SK-N-SH treated with all-trans-retinoic acid at 6 μM for 48 hours (cell line): ENCODE measurements around the gene ADD3.

Experiments
- ATAC-seq: fragments of 200-7000 bp; cut with Tn5 transposase; 3 replicates; pipeline ENCODE4 v1.9.1; 2020; ENCODE audit warnings: mild to moderate bottlenecking, moderate library complexity
- ARNTL ChIP-seq: fragments of 450-650 bp; formaldehyde crosslinking; IDR thresholded peaks from 2 replicates; pipeline ENCODE4 v1.5.0; 2020; ENCODE audit warnings: low read depth, mild to moderate bottlenecking, moderate library complexity, borderline replicate concordance
- BACH2 ChIP-seq: fragments of 250-450 bp; sonication (Bioruptor Pico); IDR thresholded peaks from 2 replicates; pipeline ENCODE4 v1.9.0; 2021; ENCODE audit warnings: mild to moderate bottlenecking, borderline replicate concordance
- CSDC2 ChIP-seq: fragments of 250-450 bp; sonication (Bioruptor Pico); IDR thresholded peaks from 2 replicates; pipeline ENCODE4 v1.5.0; 2020; ENCODE audit warnings: mild to moderate bottlenecking, moderate library complexity
- ESRRG ChIP-seq: fragments of 250-450 bp; sonication (Bioruptor Pico); IDR thresholded peaks from 2 replicates; pipeline ENCODE4 v1.6.1; 2021; ENCODE audit warnings: mild to moderate bottlenecking
- ISL1 ChIP-seq: fragments of 250-450 bp; sonication (Bioruptor Pico); IDR thresholded peaks from 2 replicates; pipeline ENCODE4 v2.1.2; 2022; ENCODE audit warnings: mild to moderate bottlenecking, moderate library complexity
- OSR1 ChIP-seq: fragments of 250-450 bp; sonication (Bioruptor Pico); IDR thresholded peaks from 2 replicates; pipeline ENCODE4 v1.8.0; 2022; ENCODE audit warnings: moderate library complexity, mild to moderate bottlenecking, inconsistent platforms
- PPARA ChIP-seq: fragments of 250-450 bp; sonication (Bioruptor Pico); IDR thresholded peaks from 2 replicates; pipeline ENCODE4 v1.5.0; 2020; ENCODE audit warnings: mild to moderate bottlenecking, borderline replicate concordance
- RARB ChIP-seq: fragments of 250-450 bp; sonication (Bioruptor Pico); IDR thresholded peaks from 2 replicates; pipeline ENCODE4 v1.8.0; 2021; ENCODE audit warnings: mild to moderate bottlenecking, moderate library complexity
- SNAI2 ChIP-seq: fragments of 250-450 bp; sonication (Bioruptor Pico); IDR thresholded peaks from 2 replicates; pipeline ENCODE4 v1.5.0; 2020; ENCODE audit warnings: mild to moderate bottlenecking, moderate library complexity
- TCF4 ChIP-seq: fragments of 250-450 bp; sonication (Bioruptor Pico); IDR thresholded peaks from 2 replicates; pipeline ENCODE4 v1.8.0; 2021; ENCODE audit warnings: mild to moderate bottlenecking, moderate library complexity, borderline replicate concordance
- TOX ChIP-seq: fragments of 250-450 bp; sonication (Bioruptor Pico); IDR thresholded peaks from 2 replicates; pipeline ENCODE4 v1.8.0; 2021; ENCODE audit warnings: mild to moderate bottlenecking, moderate library complexity, borderline replicate concordance
- TSHZ2 ChIP-seq: fragments of 250-450 bp; sonication (Bioruptor Pico); IDR thresholded peaks from 2 replicates; pipeline ENCODE4 v1.5.0; 2020; ENCODE audit warnings: mild to moderate bottlenecking, moderate library complexity
- ZC3H10 ChIP-seq: fragments of 250-450 bp; sonication (Bioruptor Pico); IDR thresholded peaks from 2 replicates; pipeline ENCODE4 v1.5.1; 2021; ENCODE audit warnings: mild to moderate bottlenecking, moderate library complexity
- ZFP3 ChIP-seq: fragments of 250-450 bp; sonication (Bioruptor Pico); IDR thresholded peaks from 2 replicates; pipeline ENCODE4 v1.5.0; 2020; ENCODE audit warnings: mild to moderate bottlenecking, moderate library complexity
- ZFP30 ChIP-seq: fragments of 450-650 bp; formaldehyde crosslinking; IDR thresholded peaks from 2 replicates; pipeline ENCODE4 v1.5.0; 2022; ENCODE audit warnings: mild to moderate bottlenecking, moderate library complexity
- ZNF565 ChIP-seq: fragments of 450-650 bp; formaldehyde crosslinking; conservative IDR thresholded peaks from 2 replicates; pipeline ENCODE4 v1.5.0; 2020; ENCODE audit warnings: low read depth, mild to moderate bottlenecking, moderate library complexity
- ZNF70 ChIP-seq: fragments of 450-650 bp; formaldehyde crosslinking; IDR thresholded peaks from 2 replicates; pipeline ENCODE4 v1.5.0; 2020; ENCODE audit warnings: mild to moderate bottlenecking, moderate library complexity
- ZNF8 ChIP-seq: fragments of 450-650 bp; formaldehyde crosslinking; IDR thresholded peaks from 2 replicates; pipeline ENCODE4 v1.5.0; 2020; ENCODE audit warnings: mild to moderate bottlenecking, moderate library complexity
- TF ChIP-seq, protein P1 (sequence below): fragments of 250-450 bp; sonication (Bioruptor Pico); IDR thresholded peaks from 2 replicates; pipeline ENCODE4 v1.5.1; 2021; ENCODE audit warnings: mild to moderate bottlenecking, moderate library complexity
- TF ChIP-seq, protein P2 (sequence below): fragments of 250-450 bp; sonication (Bioruptor Pico); IDR thresholded peaks from 2 replicates; pipeline ENCODE4 v1.8.0; 2021; ENCODE audit warnings: low read depth, mild to moderate bottlenecking, moderate library complexity, borderline replicate concordance
- TF ChIP-seq, protein P3 (sequence below): fragments of 250-450 bp; sonication (Bioruptor Pico); IDR thresholded peaks from 2 replicates; pipeline ENCODE4 v1.8.0; 2020; ENCODE audit warnings: mild to moderate bottlenecking, moderate library complexity, borderline replicate concordance

Gene ADD3

DNA sequence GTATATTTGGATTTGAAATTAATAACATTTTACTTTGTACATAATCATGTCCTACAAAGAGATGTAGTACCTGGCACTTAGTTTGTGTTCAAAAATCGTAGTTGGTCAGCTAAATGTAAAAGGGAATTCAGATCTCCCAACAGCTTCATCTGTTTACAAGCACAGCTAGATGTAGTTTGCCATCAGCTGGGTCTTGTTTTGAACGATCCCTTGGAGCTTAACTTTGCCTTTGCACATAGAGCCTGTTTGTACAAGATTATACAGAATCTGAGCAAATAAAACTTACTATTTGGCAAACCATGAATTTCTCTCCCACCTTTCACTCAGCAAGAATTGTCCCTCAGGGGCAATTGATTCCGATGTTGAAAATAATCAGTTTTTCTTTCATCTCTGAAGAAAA is 36.1 kb upstream of the ADD3 start:
- ATAC-seq, result no peak
- no peak for TF ChIP-seq RARB (CRISPR knock-in tag)
- no peak for TF ChIP-seq ZNF8 (CRISPR knock-in tag)
- TF ChIP-seq ZFP3, result no peak
- TF ChIP-seq SNAI2 (CRISPR knock-in tag), result no peak
- TF ChIP-seq ESRRG (CRISPR knock-in tag), result no peak
- TF ChIP-seq CSDC2 (CRISPR knock-in tag), result no peak
- no peak for TF ChIP-seq ARNTL
- no peak for TF ChIP-seq PPARA (CRISPR knock-in tag)
- TF ChIP-seq, protein P1, sequence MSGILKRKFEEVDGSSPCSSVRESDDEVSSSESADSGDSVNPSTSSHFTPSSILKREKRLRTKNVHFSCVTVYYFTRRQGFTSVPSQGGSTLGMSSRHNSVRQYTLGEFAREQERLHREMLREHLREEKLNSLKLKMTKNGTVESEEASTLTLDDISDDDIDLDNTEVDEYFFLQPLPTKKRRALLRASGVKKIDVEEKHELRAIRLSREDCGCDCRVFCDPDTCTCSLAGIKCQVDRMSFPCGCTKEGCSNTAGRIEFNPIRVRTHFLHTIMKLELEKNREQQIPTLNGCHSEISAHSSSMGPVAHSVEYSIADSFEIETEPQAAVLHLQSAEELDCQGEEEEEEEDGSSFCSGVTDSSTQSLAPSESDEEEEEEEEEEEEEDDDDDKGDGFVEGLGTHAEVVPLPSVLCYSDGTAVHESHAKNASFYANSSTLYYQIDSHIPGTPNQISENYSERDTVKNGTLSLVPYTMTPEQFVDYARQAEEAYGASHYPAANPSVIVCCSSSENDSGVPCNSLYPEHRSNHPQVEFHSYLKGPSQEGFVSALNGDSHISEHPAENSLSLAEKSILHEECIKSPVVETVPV (CRISPR knock-in tag), result no peak
- TF ChIP-seq TOX (CRISPR knock-in tag), result no peak
- no peak for TF ChIP-seq ZNF70 (CRISPR knock-in tag)
- TF ChIP-seq, protein P2, sequence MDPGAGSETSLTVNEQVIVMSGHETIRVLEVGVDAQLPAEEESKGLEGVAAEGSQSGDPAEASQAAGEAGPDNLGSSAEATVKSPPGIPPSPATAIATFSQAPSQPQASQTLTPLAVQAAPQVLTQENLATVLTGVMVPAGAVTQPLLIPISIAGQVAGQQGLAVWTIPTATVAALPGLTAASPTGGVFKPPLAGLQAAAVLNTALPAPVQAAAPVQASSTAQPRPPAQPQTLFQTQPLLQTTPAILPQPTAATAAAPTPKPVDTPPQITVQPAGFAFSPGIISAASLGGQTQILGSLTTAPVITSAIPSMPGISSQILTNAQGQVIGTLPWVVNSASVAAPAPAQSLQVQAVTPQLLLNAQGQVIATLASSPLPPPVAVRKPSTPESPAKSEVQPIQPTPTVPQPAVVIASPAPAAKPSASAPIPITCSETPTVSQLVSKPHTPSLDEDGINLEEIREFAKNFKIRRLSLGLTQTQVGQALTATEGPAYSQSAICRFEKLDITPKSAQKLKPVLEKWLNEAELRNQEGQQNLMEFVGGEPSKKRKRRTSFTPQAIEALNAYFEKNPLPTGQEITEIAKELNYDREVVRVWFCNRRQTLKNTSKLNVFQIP (CRISPR knock-in tag), result no peak
- no peak for TF ChIP-seq TCF4
- TF ChIP-seq, protein P3, sequence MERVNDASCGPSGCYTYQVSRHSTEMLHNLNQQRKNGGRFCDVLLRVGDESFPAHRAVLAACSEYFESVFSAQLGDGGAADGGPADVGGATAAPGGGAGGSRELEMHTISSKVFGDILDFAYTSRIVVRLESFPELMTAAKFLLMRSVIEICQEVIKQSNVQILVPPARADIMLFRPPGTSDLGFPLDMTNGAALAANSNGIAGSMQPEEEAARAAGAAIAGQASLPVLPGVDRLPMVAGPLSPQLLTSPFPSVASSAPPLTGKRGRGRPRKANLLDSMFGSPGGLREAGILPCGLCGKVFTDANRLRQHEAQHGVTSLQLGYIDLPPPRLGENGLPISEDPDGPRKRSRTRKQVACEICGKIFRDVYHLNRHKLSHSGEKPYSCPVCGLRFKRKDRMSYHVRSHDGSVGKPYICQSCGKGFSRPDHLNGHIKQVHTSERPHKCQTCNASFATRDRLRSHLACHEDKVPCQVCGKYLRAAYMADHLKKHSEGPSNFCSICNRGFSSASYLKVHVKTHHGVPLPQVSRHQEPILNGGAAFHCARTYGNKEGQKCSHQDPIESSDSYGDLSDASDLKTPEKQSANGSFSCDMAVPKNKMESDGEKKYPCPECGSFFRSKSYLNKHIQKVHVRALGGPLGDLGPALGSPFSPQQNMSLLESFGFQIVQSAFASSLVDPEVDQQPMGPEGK (CRISPR knock-in tag), result no peak
- no peak for TF ChIP-seq OSR1 (CRISPR knock-in tag)
- TF ChIP-seq ISL1, result no peak
- no peak for TF ChIP-seq ZFP30
- TF ChIP-seq BACH2 (CRISPR knock-in tag), result no peak
- no peak for TF ChIP-seq TSHZ2
- TF ChIP-seq ZNF565 (CRISPR knock-in tag), result no peak

DNA sequence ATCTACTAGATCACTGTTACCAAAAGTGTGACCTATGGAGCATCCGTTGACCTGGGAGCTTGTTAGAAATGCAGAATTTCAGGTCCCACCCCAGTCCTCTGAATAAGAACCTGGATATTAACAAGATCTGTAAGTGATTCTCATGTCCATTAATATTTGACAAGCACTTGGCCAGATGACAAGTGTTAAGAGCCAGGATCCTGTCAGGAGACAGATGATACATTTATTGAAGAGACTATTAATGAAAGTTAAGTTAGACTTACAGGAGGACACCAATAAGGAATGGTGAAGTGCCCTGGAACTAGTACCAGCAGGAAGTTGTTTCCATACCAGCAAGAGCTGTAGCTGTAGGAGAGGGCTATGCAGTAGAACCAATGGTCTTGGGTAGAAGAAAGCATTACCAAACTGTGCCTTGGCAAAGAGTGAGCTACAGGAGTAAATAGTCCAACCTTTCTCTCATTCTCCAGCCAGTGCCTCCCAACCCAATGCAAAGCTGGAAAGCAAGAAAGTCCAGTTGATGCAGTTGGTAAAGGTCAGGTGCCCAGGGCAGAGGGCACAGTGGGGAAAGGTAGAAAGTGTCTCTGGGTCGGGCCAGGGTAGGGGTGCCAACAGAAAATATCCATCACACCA is 35.3 kb upstream of the ADD3 start:
- no peak for ATAC-seq
- TF ChIP-seq ZNF8 (CRISPR knock-in tag) (no peak), RARB (CRISPR knock-in tag) (0 out of 2 replicates have a peak, but pooled peaks have one; percentile 33), ISL1 (peak; percentile 73)
- TF ChIP-seq, protein P3 (CRISPR knock-in tag), result no peak

DNA sequence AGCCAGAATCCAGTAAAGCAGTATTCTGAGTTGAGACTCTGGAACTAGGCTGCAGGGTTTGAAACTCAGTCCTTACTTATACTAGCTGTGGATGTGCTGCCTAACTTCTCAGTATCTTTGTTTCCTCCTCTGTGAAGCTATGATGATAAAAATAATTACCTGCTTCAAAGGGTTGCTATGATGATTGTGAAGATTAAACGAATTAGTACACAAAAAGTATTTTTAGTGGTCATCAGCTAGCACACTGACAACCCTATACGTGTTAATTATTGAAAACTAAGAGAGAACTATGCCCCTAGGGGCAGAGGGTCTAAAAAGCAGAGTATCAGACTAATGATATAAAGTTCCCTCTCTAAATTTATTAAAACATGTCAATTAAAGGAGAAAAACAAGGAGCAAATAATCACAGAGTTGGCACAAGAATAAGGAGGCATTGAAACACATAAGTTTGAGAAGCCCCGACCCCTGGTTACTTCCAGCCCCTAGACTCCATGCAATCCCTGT is 34.4 kb upstream of the ADD3 start:
- TF ChIP-seq, protein P3 (CRISPR knock-in tag), result no peak
- no peak for TF ChIP-seq ZC3H10
- no peak for TF ChIP-seq BACH2 (CRISPR knock-in tag)
- no peak for TF ChIP-seq CSDC2 (CRISPR knock-in tag)
- TF ChIP-seq TSHZ2, result no peak
- TF ChIP-seq ESRRG (CRISPR knock-in tag), result no peak
- TF ChIP-seq ZFP3, result no peak
- TF ChIP-seq ARNTL, result no peak
- no peak for TF ChIP-seq ZNF70 (CRISPR knock-in tag)
- no peak for TF ChIP-seq PPARA (CRISPR knock-in tag)
- no peak for TF ChIP-seq ISL1

More for the DNA sequence above, 34.4 kb upstream of the ADD3 start:
- ATAC-seq, result no peak
